ENCODE measurements around the gene THOC6. TPM values are rescaled to one million over a fixed set of nuclear protein-coding genes. Genes with fewer than 3 reads are reported as not detected.
"Not testable (repeated sequence)": the region's sequence is repeated elsewhere in the genome, so short reads cannot be mapped to it uniquely, and the experiment has no call there.

THOC6 gene
- total RNA-seq, 2 donors from 2014 or later = 35.3 to 65.2 TPM

DNA sequence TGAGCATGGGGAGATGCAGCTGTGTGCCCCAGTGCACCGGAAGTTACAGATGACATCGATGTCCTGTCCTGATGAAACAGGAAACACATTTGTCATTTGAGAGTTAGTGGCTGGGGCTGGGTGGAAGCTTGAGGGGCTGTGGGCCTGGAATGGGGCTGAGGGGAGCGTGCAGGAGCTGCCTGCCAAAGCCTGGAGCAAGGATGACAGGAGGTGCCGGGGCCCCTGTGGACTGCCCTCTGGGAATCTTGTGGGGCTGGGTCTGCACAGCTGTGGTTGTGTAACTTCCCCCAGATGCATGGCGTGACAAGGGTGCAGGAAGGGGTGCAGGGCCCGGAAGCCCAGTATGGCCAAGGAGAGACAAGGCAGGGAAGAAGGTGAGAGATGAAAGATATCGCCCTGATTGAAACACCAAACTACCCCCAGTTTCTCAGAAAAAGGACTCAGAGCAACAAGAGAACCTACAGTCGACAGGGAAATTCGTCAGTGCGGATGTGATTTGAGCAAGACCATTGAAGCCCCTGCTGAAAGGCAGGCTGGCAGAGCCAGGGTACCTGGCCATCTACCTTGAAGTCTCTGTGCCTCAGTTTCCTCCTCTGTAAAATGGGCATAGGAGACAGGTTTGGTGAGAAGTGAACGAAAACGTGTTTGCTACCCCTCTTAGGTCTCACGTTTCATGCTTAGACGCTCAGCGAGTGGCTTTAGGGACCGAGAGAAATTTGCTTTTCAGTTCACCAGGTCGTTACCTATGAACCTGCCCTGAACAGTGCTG is 31.3 kb downstream of the THOC6 start:
- no peak for ATAC-seq
- H3K27ac Mint-ChIP-seq = peak overlapping the region; percentile 61 to 73
- peaks cover 0 to 12% of the 10 kb centered on the region in 2 donors for H3K36me3 Mint-ChIP-seq
- no peaks in the 10 kb centered on the region for H3K9me3 Mint-ChIP-seq
- DNase-seq (ENCODE audit: low spot score in 2 of 2) = no peak

DNA sequence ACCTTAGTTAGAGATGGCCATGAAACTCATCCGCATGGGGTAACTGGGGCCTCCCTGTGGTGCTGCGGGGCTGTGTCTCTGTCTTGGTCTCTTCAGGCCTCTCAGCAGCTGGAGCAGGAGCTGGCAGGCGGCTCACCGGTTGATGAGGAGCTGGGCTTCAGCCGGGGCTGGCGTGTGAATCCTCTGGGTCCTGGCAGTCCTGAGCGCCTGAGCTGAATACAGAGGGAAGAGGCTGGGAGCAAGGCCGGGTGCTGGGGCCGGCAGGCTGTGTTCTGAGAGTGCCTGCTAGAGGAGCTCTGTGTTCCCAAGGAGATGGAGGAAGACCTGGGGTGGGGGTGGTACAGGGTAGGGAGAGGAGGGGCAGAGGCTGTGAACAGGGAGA is 31.9 kb downstream of the THOC6 start:
- Mint-ChIP-seq H3K27ac (peak overlapping the region; percentile 60 to 61), H3K36me3 (peaks cover 0 to 12% of the 10 kb centered on the region in 2 donors)
- ATAC-seq; DNase-seq (ENCODE audit: low spot score in 2 of 2); H3K9me3 Mint-ChIP-seq: not testable (repeated sequence)

GRCh38 chr16:3056336-3057180 is 32.7 kb downstream of the THOC6 start:
- DNase-seq (ENCODE audit: low spot score in 2 of 2) (no peak), ATAC-seq (no peak)
- peaks cover 0 to 12% of the 10 kb centered on the region in 2 donors for H3K36me3 Mint-ChIP-seq
- no peaks in the 10 kb centered on the region for H3K9me3 Mint-ChIP-seq
- H3K27ac Mint-ChIP-seq = peak overlapping the region in 1 of 2 donors; percentile 77

DNA sequence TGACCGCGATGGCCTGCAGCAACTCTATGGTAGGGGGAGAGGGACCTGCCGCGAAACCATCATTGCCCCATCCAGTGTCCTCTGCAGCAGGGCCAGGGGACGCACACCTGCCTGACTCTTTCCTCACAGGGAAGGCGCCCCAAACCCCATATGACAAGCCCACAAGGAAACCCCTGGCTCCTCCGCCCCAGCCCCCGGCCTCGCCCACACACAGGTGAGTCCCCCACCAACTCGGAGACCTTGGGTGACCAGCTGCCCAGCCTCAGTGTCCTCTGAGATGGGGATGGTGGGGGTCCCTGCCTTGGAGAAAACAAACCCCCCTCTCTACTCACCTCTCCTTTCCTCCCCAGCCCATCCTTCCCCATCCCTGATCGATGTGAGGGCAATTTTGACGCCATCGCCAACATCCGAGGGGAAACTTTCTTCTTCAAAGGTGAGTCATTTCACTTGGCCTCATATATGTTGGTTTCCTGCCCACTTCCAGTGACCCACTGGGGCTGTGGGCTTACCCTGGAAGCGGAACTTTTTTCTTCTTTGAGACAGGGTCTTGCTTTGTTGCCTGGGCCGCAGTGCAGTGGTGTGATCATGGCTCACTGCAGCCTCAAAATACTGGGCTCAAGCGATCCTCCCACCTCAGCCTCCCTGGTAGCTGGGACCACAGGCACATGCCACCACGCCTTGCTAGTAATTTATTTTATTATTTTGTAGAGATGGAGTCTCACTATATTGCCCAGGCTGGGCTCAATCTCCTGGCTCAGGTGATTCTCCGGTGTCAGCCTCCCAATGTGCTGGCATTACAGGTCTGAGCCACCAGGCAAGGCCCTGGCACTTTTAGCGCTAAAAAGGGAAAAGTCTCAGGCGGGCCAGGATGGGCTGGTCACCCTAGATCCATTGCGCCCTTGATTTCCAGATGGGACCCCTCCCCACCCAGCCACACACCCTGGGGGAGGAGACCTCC is 33.6 kb downstream of the THOC6 start:
- Mint-ChIP-seq H3K36me3 (peaks cover 0 to 12% of the 10 kb centered on the region in 2 donors), H3K27ac (peak overlapping the region; percentile 22 to 59), H3K9me3 (no peaks in the 10 kb centered on the region)
- no peak for DNase-seq (ENCODE audit: low spot score in 2 of 2)
- no peak for ATAC-seq

DNA sequence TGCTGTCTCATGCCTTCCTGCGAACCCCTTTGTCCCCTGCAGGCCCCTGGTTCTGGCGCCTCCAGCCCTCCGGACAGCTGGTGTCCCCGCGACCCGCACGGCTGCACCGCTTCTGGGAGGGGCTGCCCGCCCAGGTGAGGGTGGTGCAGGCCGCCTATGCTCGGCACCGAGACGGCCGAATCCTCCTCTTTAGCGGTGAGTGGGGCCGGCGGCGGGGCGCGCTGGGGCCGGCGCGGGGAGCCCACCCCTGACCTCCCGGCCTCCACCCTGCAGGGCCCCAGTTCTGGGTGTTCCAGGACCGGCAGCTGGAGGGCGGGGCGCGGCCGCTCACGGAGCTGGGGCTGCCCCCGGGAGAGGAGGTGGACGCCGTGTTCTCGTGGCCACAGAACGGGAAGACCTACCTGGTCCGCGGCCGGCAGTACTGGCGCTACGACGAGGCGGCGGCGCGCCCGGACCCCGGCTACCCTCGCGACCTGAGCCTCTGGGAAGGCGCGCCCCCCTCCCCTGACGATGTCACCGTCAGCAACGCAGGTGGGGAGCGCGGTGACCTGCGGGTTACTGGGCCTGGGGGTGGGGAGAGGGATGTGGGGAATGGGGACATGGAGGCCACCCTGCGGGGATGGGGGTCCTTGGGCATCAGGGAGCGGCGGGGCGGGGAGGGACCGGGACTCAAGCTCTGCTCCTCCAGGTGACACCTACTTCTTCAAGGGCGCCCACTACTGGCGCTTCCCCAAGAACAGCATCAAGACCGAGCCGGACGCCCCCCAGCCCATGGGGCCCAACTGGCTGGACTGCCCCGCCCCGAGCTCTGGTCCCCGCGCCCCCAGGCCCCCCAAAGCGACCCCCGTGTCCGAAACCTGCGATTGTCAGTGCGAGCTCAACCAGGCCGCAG is 34.5 kb downstream of the THOC6 start:
- no peak for DNase-seq (ENCODE audit: low spot score in 2 of 2)
- Mint-ChIP-seq H3K9me3 (peaks cover 0 to 4% of the 10 kb centered on the region in 2 donors), H3K27ac (peak overlapping the region; percentile 74 to 94), H3K36me3 (peaks cover 0 to 19% of the 10 kb centered on the region in 2 donors)
- ATAC-seq = peak; percentile 32 to 48

- peak overlapping the region; percentile 94 to 98 for H3K27ac Mint-ChIP-seq
- peaks cover 0 to 24% of the 10 kb centered on the region in 2 donors for H3K36me3 Mint-ChIP-seq
- DNase-seq (ENCODE audit: low spot score in 2 of 2) = peak; percentile 92 to 98
- peak; percentile 90 for ATAC-seq
- peaks cover 0 to 4% of the 10 kb centered on the region in 2 donors for H3K9me3 Mint-ChIP-seq
These were observed 35.3 kb downstream of the THOC6 start for GRCh38 chr16:3059041-3059722.

DNA sequence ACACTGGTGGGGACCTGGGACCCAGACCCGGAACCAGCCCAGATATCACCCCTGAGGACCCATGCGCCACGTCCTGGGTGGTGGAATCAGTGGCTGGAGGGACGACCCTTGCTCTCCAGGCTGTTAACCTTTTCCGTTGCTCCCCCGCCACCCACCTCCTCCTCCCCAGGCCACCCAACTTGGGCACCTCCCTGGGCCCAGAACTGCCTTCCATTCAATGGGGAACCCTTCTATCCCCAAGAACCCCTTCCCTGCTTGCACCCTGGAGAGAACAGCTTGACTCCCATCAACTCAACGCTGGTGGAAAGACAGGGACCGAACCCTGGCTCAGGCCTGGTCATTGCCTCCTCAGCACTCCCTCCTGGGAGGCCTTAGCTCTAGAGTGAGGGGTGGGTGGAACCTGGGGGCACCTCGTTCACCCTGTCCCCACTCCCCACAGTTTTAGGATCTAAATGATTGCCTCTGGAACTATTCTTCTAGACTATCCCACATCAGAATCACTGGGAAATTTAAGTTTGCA is 35.9 kb downstream of the THOC6 start:
- DNase-seq (ENCODE audit: low spot score in 2 of 2) = no peak
- Mint-ChIP-seq H3K9me3 (peaks cover 0 to 4% of the 10 kb centered on the region in 2 donors), H3K36me3 (peaks cover 0 to 22% of the 10 kb centered on the region in 2 donors)

DNA sequence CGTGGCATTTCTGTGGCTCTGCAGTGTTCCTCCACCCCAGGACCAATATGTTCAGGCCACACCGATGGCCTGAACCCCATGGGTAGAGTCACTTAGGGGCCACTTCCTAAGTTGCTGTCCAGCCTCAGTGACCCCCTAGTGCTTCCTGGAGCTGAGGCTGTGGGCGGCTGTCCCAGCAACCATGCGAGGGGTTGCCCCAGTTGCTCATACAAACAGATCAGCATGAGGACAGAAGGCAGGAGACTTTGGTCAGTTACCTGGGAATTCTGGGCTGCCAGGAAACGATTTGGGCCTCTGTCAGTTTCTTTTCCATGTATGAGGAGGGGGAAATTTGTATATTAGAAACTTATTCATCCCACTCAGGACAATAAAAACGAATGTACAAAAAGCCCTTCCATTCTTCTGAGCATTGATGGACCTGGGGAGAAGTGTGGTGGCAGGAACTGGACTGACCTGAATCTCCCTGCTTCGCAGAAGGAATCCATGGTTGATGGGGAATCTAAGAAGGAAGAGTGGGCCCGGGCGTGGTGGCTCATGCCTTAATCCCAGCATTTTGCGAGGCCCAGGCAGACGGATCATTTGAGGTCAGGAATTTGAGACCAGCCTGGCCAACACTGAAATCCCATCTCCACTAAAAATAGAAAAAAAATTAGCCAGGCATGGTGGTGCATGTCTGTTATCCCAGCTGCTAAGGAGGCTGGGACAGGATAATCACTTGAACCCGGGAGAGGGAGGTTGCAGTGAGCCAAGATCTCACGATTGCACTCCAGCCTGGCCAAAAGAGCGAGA is 36.7 kb downstream of the THOC6 start:
- no peak for ATAC-seq
- Mint-ChIP-seq H3K9me3 (peaks cover 0 to 4% of the 10 kb centered on the region in 2 donors), H3K36me3 (peaks cover 3 to 20% of the 10 kb centered on the region in 2 donors), H3K27ac (peak overlapping the region; percentile 94 to 98)
- no peak for DNase-seq (ENCODE audit: low spot score in 2 of 2)

More for the DNA sequence above, 35.9 kb downstream of the THOC6 start:
- ATAC-seq = peak in 1 of 2 donors; percentile 1
- H3K27ac Mint-ChIP-seq = peak overlapping the region; percentile 94 to 98

DNA sequence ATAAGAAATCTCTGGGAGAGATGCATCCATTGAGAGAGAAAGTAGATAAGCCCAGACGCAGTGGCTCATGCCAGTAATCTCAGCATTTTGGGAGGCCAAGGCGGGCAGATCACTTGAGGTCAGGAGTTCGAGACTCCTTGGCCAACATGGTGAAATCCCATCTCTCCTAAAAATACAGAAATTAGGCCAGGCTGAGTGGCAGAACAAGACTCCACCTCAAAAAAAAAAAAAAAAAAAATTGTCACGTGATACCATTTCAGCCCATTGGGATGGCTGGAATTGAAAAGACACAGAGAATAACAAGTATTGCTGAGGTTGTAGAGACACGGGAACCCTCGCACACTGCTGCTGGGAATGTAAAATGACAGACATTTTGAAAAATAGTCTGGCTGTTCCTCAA is 38.7 kb downstream of the THOC6 start:
- Mint-ChIP-seq H3K27ac (peak overlapping the region in 1 of 2 donors; percentile 99), H3K36me3 (peaks cover 24 to 37% of the 10 kb centered on the region in 2 donors)
- ATAC-seq = no peak

DNA sequence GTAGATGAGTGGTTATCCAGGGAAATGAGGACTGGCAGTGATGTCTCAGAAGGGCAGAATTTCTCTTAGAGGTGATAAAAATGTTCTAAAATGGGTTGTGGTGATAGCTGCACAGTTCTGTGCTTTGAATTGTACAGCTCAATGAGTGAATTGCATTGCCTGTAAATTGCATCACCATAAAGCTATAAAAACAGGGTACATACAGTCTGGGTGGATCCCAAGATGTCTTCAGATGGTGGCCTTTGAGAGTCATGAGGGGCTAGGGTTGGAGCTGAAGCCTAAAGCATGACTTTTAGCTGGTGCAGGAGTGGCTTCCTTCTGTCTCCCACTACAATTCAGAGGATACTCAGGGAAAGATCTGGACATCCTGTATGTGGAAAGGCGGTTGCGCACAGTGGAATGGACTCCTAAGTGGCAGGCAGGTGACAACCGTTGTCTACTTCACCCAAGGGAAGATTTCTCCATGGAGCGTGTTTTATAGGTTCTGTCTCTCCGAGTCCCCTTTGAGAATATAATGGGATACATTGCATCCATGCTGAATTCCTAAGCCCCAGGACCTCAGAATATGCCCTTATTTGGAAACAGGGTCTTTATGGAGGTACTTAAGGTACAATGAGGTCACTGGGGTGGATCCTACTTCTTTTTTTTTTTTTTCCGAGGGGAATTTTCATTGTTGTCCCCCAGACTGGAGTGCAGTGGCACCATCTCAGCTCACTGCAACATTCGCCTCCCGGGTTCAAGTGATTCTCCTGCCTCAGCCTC is 40.0 kb downstream of the THOC6 start:
- Mint-ChIP-seq H3K36me3 (peaks cover 36 to 50% of the 10 kb centered on the region in 2 donors), H3K9me3 (peaks cover 0 to 4% of the 10 kb centered on the region in 2 donors), H3K27ac (peak overlapping the region; percentile 99 to 100)
- DNase-seq (ENCODE audit: low spot score in 2 of 2) = no peak
- no peak for ATAC-seq

More for the DNA sequence above, 38.7 kb downstream of the THOC6 start:
- peaks cover 0 to 4% of the 10 kb centered on the region in 2 donors for H3K9me3 Mint-ChIP-seq
- DNase-seq (ENCODE audit: low spot score in 2 of 2) = no peak

- Mint-ChIP-seq H3K36me3 (peaks cover 49 to 62% of the 10 kb centered on the region in 2 donors), H3K9me3 (peaks cover 0 to 4% of the 10 kb centered on the region in 2 donors), H3K27ac (peak within 1 kb of the TSS; percentile 99 to 100)
- ATAC-seq (peak; percentile 66), DNase-seq (ENCODE audit: low spot score in 2 of 2) (peak; percentile 73 to 82)
These were observed 41.4 kb downstream of the THOC6 start, which contains the start of gene IL32 for GRCh38 chr16:3065069-3065741. Gene IL32 (plus strand): TSS chr16:3065640. CDS start chr16:3065812, 172 bp downstream.

- Mint-ChIP-seq H3K9me3 (peaks cover 0 to 4% of the 10 kb centered on the region in 2 donors), H3K27ac (peak overlapping the region; percentile 99 to 100), H3K36me3 (peaks cover 50 to 64% of the 10 kb centered on the region in 2 donors)
- ATAC-seq (peak in 1 of 2 donors; percentile 23), DNase-seq (ENCODE audit: low spot score in 2 of 2) (no peak)
These were observed 42.1 kb downstream of the THOC6 start for GRCh38 chr16:3065742-3066439.

Measured in activated naive CD4-positive, alpha-beta T cell treated with anti-CD3 and anti-CD28 coated beads, Interleukin-2, amount 50 U/mL, for 72 hours (primary cell).